NT2/D1 (cell line): ENCODE data around the gene PASK.

Experiments
- DNase-seq: peaks from one replicate; pipeline ENCODE4 v3.0.0-alpha.2; 2011; ENCODE audit warnings: low read depth, low spot score
- H3K27me3 ChIP-seq: 2 replicates; pipeline ENCODE4 v1.6.0; 2011; ENCODE audit warnings: mild to moderate bottlenecking; ENCODE audit not compliant: insufficient read length, insufficient read depth
- H3K36me3 ChIP-seq: 2 replicates; pipeline ENCODE4 v1.6.1; 2011; ENCODE audit warnings: mild to moderate bottlenecking, low read length, mixed read lengths; ENCODE audit not compliant: insufficient read depth, insufficient read length
- H3K4me1 ChIP-seq: 2 replicates; pipeline ENCODE4 v1.5.1; 2011; ENCODE audit not compliant: insufficient read depth, insufficient read length
- H3K4me3 ChIP-seq: 2 replicates; pipeline ENCODE4 v1.5.1; 2011; ENCODE audit warnings: low read depth; ENCODE audit not compliant: insufficient read length
- H3K9ac ChIP-seq: 2 replicates; pipeline ENCODE4 v1.6.0; 2011; ENCODE audit warnings: low read depth; ENCODE audit not compliant: insufficient read length
- H3K9me3 ChIP-seq: 2 replicates; pipeline ENCODE4 v1.5.1; 2011; ENCODE audit warnings: mild to moderate bottlenecking, low read length; ENCODE audit not compliant: insufficient read depth
- SUZ12 ChIP-seq: IDR thresholded peaks from 2 replicates; pipeline ENCODE4 v1.6.1; 2011; ENCODE audit not compliant: insufficient read length, insufficient read depth; ENCODE audit errors: extremely low read depth
- YY1 ChIP-seq: IDR thresholded peaks from 2 replicates; pipeline ENCODE4 v1.6.1; 2011; ENCODE audit not compliant: insufficient read length, insufficient read depth
- ZNF274 ChIP-seq: IDR thresholded peaks from 2 replicates; pipeline ENCODE4 v1.6.1; 2011; ENCODE audit warnings: mild to moderate bottlenecking, low read depth, low read length

The PASK gene

GRCh38 chr2:241191081-241191480 lies 41.8 kb upstream of the PASK start:
- TF ChIP-seq SUZ12 (no peak), YY1 (no peak), ZNF274 (no peak)
- Histone ChIP-seq H3K27me3 (no peaks in the 10 kb centered on the region), H3K9me3 (no peaks in the 10 kb centered on the region), H3K36me3 (no peaks in the 10 kb centered on the region), H3K9ac (no peak overlapping the region), H3K4me3 (no peak overlapping the region), H3K4me1 (peaks cover 24% of the 10 kb centered on the region)
- no peak for DNase-seq

- no peaks in the 10 kb centered on the region for H3K36me3 ChIP-seq
- DNase-seq, result no peak
- no peaks in the 10 kb centered on the region for H3K27me3 ChIP-seq
- H3K9ac ChIP-seq, result peak overlapping the region; percentile 21
- TF ChIP-seq SUZ12, result no peak
- TF ChIP-seq YY1, result no peak
- TF ChIP-seq ZNF274, result no peak
- no peak overlapping the region for H3K4me3 ChIP-seq
- H3K4me1 ChIP-seq, result peaks cover 21% of the 10 kb centered on the region
- H3K9me3 ChIP-seq, result no peaks in the 10 kb centered on the region
Measured at GRCh38 chr2:241190291-241190981, 41.2 kb upstream of the PASK start.

GRCh38 chr2:241189856-241190201 lies 40.6 kb upstream of the PASK start:
- DNase-seq, result no peak
- H3K36me3 ChIP-seq, result no peaks in the 10 kb centered on the region
- TF ChIP-seq SUZ12 (no peak), ZNF274 (no peak), YY1 (no peak)
- no peaks in the 10 kb centered on the region for H3K9me3 ChIP-seq
- H3K27me3 ChIP-seq, result no peaks in the 10 kb centered on the region
- no peak overlapping the region for H3K4me3 ChIP-seq
- H3K4me1 ChIP-seq, result peaks cover 21% of the 10 kb centered on the region
- H3K9ac ChIP-seq, result peak overlapping the region; percentile 21

- H3K9ac ChIP-seq, result peak overlapping the region; percentile 21
Measured at GRCh38 chr2:241189093-241189855, 40.0 kb upstream of the PASK start.

GRCh38 chr2:241188361-241189092 lies 39.3 kb upstream of the PASK start, which contains the start of gene ANO7:
Gene ANO7 (plus strand): TSS chr2:241188677. CDS start chr2:241190064, 1,387 bp downstream.
- H3K9me3 ChIP-seq, result no peaks in the 10 kb centered on the region

More at GRCh38 chr2:241189093-241189855, 40.0 kb upstream of the PASK start:
- Histone ChIP-seq H3K4me3 (no peak overlapping the region), H3K4me1 (peaks cover 21% of the 10 kb centered on the region), H3K36me3 (no peaks in the 10 kb centered on the region), H3K9me3 (no peaks in the 10 kb centered on the region), H3K27me3 (no peaks in the 10 kb centered on the region)
- TF ChIP-seq YY1 (no peak), SUZ12 (no peak), ZNF274 (no peak)
- no peak for DNase-seq

GRCh38 chr2:241187918-241188234 lies 38.6 kb upstream of the PASK start:
- DNase-seq, result no peak
- TF ChIP-seq ZNF274 (no peak), SUZ12 (no peak), YY1 (no peak)
- Histone ChIP-seq H3K9me3 (no peaks in the 10 kb centered on the region), H3K4me1 (peaks cover 21% of the 10 kb centered on the region), H3K9ac (peak overlapping the region; percentile 23), H3K27me3 (no peaks in the 10 kb centered on the region), H3K4me3 (no peak overlapping the region), H3K36me3 (peaks cover 5% of the 10 kb centered on the region)

More at GRCh38 chr2:241188361-241189092, 39.3 kb upstream of the PASK start, which contains the start of gene ANO7:
- Histone ChIP-seq H3K4me3 (no peak within 1 kb of the TSS), H3K27me3 (no peaks in the 10 kb centered on the region), H3K4me1 (peaks cover 21% of the 10 kb centered on the region), H3K36me3 (no peaks in the 10 kb centered on the region), H3K9ac (peak within 1 kb of the TSS; percentile 62)
- no peak for TF ChIP-seq SUZ12
- no peak for TF ChIP-seq YY1
- no peak for TF ChIP-seq ZNF274
- DNase-seq, result no peak
